Kasumi-1 (cell line): ENCODE results near the gene S1PR5.

Experiments
- DNase-seq, 2 experiments: peaks; one replicate each; lab custom pipeline; 2025; lab: John Stamatoyannopoulos, UW

Gene S1PR5

DNA sequence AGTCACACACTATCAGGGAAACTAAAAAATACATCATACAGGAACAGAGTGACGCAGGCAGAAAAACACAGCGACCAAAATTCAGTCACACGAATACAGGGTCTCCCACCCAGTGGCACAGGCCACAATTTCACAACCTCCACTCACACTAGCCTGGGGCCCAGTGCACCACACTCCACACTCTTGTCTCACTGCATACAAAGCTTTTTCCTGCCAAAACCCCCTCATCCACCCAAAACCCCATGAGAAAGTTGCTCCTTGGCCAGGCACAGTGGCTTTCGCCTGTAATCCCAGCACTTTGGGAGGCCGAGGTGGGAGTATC is 1.2 kb downstream of the S1PR5 start:
- DNase-seq = no peak

DNA sequence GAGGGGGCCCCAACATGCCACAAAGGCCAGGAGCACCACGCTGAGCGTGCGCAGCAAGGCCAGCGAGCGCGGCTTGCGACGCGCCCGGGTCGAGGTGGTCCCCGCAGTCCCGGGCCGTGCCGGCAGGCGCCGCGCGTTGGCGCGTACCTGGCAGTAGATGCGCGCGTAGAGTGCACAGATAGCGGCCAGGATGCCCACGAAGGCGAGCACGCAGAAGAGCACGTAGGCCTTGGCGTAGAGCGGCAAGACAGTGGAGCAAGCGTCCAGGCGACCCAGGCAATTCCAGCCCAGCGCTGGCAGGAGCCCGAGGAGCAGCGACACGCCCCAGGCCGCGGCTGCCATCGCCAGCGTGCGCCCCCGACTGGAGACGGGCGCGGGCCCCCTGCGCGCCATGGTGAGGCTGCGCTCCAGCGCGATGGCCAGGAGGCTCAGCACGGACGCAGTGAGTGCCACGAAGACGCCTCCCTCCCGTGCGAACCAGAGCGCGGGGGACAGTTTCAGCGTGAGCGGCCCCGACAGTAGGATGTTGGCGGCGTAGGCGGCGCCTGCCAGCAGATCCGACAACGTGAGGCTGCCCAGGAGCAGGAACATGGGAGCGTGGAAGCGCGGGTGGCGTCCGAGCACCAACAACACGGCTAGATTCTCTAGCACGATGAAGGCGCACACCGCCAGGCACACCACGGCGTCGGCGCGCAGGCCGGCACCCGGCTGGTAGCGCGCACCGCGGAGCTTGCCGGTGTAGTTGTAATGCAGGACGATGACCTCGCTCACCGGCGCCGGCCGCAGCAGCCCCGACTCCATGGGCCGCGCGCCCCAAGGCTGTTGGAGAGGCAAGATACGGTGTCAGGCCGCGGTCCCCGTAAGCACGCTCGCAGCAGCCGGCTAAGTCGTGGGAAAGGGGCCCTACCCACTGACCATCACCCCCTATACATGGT is 2.8 kb downstream of the S1PR5 start:
- no peak for DNase-seq

DNA sequence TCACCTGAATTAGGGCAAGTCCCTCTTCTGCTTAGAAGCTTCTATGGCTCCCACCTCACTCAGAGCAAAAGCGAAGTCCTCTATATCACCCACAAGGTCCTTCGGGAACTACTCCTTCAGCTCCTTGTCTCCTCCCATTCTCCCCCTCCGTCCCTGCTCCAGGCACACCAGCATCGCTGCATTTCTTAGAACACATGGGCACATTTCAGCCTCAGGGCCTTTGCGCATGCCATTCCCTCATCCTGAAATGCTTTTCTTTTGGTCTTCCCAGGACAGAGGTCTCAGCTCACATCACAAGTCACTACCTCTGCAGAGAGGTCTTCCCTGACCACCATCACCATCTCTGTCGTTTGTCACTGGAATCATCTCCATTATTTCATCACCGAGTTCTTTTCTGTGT is 4.0 kb downstream of the S1PR5 start:
- DNase-seq = no peak

DNA sequence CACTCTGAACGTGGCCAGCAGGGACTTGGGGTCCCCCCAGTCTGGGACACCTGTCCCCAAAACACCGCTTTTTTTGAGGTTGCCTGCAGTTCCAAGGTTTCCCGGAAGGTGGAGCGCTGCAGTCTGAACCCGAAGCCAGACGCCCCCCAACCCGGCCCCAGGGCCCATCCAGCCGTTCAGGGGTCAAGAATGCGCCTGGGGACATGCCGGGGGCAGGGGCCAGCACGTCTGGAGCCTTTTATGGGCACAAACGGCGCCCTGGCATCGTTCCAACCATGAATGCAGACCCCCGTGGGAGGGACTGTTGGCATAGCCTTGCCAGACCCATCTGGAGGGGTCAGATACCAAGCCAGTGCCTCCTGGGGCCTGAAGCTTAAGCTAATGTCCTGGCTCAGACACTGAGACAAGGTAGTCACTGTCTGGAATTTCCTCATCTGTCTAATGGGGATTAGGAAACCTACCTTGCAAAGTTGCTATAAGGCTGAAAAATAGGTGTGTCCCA is 6.9 kb downstream of the S1PR5 start:
- peak; percentile 9 to 14 for DNase-seq

DNA sequence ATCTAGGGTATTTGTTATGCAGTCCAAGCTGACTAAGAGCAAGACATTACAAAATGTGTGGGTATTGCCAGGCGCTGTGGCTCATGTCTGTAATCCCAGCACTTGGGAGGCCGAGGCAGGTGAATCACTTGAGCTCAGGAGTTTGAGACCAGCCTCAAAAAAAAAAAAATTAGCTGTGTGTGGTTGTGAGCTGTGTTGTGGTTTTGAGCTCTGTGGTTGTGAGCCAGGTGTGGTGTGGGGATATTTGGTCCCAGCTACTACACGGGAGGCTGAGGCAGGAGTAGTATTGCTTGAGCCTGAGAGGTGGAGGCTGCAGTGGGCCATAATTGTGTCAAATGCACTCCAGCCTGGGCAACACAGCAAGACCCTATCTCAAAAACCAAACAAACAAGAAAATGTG is 8.5 kb downstream of the S1PR5 start:
- no peak for DNase-seq

DNA sequence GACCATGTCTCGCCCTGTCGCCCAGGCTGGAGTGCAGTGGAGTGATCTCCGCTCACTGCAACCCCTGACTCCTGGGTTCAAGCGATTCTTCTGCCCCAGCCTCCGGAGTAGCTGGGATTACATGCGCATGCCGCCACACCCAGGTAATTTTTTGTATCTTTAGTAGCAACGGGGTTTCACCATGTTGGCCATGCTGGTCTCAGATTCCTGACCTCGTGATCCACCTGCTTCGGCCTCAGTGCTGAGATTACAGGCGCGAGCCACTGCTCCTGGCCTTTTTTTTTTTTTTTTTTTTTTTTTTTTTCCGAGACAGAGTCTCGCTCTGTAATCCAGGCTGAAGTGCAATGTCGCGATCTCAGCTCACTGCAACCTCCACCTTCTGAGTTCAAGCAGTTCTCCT is 9.2 kb downstream of the S1PR5 start:
- DNase-seq = no peak

DNA sequence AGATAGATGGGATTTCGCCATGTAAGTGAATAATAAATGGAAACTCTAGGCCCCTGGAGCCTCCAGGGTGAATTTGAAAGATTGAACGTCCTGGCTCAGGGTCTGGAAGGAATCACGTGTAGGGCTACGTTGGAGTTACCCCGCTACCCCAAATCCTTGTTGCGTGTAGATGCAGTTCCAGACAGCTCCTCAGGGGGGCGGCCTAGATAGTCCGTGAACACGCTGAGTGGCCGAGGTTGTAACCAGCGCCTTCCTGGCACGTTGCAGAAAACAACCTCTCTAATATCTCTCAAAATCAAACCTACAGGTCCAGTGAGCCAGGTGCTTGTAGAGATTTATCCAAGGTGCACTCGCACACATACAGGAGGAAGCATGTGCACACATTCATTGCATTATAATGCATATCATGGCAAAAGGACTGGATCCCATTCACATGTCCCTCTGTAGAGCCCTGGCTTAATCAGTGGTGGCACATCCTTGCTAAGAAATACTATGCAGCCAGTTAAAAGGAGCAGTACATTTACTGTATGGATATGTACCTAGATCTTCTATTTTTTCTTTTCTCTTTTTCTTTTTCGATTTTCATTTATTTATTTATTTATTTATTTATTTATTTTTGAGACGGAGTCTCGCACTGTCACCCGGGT is 11.5 kb downstream of the S1PR5 start:
- peak; percentile 81 to 92 for DNase-seq

DNA sequence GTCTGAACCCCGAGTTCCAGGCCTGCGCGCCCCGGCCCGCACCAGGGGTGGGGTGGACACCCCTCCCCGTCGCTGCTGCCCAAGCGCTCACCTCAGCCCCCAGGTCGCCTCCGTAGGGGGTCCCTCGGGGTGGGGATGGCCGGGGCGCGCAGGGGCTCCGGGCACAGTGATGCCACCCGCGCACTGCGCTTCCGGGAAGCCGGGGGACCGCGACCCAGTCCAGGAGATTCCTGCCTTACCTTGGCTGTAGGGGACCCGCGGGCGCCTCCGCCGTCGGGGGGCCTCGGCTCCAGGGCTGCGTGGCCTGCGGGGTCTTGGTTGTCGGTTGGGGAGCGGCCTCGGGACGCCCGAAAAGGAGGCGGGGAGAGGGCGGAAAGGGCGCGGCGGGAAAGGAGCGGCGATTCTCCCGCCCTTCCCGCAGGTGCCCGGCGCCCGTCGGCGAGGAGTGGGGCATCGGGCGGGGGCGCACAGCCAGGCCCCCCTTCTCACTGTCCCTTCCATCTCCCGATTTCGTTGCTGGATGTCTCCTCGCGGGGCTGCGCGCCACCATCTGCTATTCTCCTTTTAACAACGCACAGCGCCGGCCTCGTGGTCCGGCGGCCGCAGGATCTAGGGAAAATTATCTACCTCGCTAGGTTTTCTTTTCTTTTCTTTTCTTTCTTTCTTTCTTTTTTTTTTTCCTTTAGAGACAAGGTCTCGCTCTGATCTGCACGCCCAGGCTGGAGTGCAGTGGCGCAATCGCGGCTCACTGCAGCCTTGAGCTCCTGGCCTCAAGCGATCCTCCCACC is 14.1 kb downstream of the S1PR5 start, which contains the start of gene KEAP1:
Gene KEAP1, minus strand, starts transcription at position 355 of the 788 bp plus-strand sequence. CDS start 3,323 bp downstream, outside the sequence.
- peak; percentile 49 to 59 for DNase-seq

DNA sequence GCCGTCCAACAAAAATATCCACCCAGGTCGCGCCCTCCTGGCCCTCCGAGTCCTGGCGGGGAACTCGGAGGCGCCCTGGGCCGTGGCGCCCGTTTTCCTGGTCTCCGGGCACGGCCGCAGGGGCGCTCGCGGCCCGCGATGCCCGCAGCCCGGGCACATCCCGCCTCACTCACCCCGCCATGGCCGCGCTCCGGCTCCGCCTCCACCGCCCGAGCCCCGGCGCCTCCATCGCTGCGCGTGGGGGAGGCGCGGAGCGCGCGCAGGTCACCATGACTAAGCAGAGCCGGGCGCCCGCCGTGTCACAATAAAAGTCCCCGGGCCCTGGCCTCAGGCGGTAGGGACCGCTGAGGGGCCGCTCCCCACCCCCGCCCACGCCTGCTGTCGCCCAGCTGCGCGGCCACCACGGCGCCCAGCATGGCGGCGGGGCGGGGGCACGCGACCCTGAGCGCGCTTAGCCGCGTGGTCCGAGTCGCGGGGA is 14.7 kb downstream of the S1PR5 start:
- DNase-seq = peak; percentile 82 to 87

DNA sequence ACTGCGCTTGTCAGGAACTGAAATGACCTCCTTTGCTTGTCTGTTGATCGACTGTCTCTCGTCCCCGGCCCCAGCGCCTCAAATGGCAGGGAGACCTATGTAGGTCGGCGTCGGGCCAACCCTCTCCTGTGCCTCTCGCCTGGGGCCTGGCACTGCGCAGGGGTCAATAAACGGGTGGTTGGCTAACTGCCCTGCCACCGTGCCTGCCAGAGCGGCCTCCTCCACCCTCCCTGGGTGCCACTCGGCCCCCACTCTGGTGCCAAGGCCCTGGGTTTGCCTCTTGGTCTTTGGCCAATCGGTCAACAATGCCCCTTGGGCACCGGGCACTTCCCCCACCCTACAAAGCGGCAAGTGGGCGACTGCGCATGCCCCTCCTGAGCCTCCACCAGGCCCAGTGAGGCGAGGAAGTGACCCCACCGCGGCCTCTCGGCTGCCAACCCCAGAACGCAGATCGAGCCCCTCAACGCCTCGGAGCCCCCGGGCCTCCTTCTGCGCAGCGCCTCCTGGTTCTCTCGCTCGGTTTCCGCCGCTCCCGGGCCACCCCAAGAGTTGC is 15.2 kb downstream of the S1PR5 start:
- DNase-seq = no peak

DNA sequence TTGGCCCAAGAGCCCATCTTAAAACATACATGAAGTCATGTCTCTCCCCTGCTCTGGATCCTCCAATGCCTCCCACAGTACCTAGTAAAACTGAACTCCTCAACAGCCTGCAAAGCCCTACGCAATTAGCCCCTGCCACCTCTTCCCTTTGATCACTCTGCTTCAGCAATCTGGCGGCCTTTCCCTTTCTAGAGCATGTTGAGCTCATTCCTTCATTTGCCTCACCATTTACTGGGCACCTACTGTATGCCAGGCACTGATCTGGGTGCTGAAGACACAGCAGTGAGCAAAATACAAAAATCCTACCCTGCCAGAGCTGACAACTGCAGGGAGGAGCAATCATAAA is 17.0 kb downstream of the S1PR5 start:
- DNase-seq = no peak

DNA sequence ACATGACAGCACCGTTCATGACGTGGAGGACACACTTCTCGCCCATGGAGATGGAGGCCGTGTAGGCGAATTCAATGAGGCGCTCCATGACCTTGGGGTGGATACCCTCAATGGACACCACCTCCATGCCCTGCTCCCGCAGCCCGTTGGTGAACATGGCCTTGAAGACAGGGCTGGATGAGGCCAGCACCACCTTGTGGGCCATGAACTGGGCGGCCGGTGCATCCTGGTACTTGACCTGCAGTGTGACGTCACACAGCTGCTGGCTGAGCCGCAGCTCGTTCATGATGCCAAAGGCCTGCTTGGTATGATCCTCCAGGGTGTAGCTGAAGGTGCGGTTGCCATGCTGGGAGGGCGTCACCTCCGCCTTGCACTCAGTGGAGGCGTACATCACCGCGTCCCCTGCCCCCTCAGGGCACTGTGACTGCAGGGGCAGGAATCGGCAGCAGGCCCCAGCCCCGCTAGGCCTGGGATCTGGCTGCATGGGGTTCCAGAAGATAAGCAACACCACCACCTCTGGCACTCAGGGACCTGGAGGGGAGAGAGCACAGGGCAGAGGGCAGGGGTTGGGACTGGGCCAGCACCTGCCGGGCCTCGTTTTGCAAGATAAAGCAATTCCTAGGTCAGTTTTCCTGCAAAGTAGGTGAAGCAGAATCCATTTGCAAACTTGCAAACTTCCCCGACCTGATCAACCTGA is 17.5 kb downstream of the S1PR5 start:
- no peak for DNase-seq

DNA sequence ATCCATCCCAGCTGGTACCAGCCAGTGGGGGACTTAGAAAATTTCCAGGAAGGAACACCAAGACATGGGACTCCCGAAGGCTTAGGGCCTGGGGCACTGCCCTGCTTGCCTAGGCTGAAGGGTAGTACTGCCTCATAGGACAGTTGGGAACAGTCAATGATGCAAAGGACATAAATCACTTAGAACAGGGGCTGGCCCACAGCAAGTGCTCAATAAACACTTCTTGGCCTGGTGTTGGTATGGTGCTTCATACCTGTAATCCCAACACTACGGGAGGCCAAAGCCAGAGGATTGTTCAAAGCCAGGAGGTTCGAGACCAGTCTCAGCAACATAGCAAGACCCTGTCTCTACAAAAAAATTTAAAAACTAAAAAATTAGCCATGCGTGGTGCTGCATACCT is 19.9 kb downstream of the S1PR5 start:
- DNase-seq = no peak

DNA sequence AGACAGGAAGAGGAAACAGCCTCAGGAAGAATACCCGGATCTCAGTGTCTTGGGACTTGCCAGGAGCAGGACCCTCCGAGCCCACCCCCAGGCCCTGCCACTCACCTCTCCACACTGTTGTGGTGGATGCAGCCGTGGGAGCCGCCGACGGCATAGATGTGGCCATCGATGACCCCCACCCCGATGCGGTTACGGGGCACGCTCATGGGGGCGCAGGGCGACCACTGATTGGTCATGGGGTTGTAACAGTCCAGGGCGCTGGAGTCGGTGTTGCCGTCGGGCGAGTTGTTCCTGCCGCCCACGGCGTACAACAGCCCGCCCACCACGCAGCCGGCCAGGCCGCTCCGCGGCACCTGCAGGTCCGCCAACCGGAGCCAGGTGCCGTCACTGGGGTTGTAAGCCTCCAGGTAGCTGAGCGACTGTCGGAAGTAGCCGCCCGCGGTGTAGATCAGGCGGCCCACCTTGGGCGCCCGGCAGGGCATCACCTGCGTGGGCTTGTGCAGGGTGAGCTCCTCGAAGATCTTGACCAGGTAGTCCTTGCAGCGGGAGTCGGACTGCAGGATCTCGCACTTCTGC is 25.7 kb downstream of the S1PR5 start:
- DNase-seq = no peak

DNA sequence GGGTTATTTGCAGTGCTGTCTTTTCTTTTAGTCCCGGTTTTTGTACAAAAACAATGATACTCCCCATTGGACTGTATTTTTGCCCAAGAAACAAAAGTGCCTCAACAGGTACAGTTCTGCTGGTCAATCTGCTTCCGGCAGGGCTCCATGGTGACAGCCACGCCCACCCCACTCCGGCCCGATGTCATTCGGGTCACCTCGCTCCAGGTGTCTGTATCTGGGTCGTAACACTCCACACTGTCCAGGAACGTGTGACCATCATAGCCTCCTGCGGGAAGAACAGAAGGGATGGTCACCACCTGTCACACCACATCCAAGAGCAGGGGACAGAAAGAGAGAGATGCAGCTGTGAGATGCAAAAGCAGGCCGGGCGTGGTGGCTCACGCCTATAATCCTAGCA is 30.7 kb downstream of the S1PR5 start:
- no peak for DNase-seq

DNA sequence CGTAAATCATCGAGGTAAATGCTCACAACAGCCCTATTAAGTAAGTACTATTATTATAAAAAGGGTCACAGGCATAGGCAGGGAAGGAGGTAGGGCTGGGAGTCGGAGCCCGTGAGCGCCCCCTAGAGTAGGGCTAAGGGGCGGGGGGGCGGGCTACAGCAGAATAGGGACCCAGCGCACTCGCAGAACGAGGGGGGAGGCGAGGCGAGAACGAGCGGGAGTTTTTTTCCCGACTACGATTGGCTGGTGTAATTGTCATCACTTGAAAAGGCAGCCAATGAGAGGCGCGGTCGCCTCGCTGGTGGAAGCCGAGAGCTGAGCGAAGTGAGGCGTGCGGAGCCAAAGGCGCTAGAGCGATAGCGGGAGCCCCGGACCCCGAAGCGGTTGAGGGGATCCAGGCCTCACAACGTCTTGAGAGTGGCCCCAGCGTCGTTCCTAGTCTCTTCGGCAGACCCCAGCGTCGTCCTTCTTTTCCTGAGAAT is 38.3 kb downstream of the S1PR5 start:
- DNase-seq = peak; percentile 41 to 49

DNA sequence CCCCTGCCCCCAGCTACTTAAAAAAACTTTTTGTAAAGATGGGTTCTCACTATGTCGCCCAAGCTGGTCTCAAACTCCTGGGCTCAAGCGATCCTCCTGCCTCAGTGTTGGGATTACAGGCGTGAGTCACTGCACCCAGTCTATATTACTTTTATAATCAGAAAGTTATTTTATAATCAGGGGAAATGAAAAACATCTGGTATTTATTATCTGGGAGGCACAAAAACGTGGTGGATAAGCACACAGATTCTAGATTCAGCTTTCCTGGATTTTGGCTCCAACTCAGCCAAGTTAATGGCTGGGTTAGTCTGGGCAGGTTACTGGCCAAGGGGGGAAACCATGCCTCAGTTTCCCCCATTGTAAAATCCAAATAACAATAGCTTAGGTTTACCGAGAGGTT is 38.8 kb downstream of the S1PR5 start:
- DNase-seq = no peak

DNA sequence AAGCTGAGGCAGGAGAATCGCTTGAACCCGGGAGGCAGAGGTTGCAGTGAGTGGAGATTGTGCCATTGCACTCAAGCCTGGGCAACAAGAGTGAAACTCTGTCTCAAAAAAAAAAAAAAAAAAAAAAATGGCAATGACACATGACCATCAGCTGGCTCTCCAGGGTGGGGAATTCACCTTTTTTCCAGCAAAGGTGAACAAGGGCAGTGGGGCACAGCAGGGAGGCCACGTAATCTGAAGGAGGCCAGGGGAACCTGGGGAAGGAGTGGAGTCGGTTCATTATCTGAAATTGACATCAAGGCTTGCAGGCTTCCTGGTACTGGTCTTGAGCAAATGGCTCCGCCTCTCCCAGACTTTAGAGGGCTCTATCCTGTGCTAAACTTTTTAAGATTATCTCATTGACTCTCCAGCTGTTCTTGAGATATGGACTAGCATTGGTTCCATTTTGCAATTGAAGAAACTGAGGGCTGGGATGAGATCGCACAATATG is 42.2 kb downstream of the S1PR5 start:
- peak in 1 of 2 experiments; percentile 27 for DNase-seq

DNA sequence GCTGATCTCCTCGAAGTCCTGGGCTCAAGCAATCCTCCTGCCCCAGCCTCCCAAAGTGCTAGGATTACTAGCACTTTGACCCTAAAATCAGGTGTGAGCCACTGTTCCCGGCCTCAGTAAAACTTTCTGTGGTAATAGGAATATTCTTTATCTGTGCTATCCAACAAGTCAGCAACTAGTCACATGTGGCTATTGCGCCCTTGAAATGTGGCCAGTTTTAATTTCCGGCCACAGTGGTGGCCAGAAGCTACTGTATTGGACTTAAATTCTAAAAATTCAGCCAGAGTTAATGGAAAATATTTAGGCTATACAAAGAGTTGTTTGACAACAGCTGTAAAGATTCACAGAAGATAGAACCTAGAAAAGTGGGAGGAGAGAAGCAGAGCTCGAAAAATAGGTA is 44.1 kb downstream of the S1PR5 start:
- DNase-seq = no peak

DNA sequence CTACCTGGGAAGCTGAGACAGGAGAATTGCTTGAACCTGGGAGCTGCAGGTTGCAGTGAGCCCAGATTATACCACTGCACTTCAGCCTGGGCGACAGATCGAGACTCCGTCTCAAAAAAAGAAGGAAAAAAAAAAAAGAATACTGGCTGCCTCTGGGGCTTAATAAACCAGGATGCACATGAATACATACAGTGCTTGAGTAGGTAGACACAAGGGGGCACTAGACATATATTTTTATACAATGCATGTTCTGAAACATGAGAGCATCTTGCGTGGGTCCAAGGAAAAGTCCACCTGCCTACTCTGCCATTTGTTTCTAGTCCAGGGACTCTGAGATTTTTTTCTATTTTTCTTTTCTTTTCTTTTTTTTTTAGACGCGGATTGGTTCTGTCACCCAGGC is 45.3 kb downstream of the S1PR5 start:
- DNase-seq = peak; percentile 65 to 71

DNA sequence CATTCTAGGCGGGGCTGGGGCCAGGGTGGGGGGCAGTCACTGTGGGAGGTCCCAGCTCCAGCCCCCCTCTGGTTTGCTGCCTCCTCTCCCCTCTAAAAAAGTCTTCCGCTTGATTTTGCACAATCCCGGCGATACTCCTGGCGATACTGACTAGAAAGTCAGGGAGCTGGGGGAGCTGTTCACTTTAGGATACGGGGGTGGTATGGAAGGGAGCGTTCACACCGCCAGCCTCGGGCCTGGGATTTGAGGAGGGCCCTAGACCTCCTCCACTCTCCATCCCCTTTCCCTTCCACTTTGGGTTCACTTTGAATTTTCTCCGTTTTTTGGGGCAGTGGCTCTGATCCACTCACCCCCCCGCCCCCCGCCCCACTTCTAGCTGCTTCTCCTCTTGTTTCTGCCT is 49.1 kb downstream of the S1PR5 start:
- DNase-seq = no peak
